Psoas muscle (tissue), 8 donors: ENCODE measurements around the gene PBX1. TPM values are rescaled to one million over a fixed set of nuclear protein-coding genes. Genes with fewer than 3 reads are reported as not detected.

Experiments
- ATAC-seq, 4 donors: fragments of 200-7000 bp; cut with Tn5 transposase; one replicate each; pipeline ENCODE4 v1.9.1; 2020; ENCODE audit warnings: moderate library complexity in 3 of 4, mild to moderate bottlenecking in 2 of 4
- DNase-seq, 2 donors: peaks; one replicate each; pipeline ENCODE4 v3.0.0-alpha.2; 2020
- H3K27ac ChIP-seq: fragments of 200-600 bp; one replicate; pipeline ENCODE4 v1.8.0; 2022
- H3K27me3 ChIP-seq, 3 donors: fragments of 200-600 bp in 1 of 3; one replicate each; pipeline versions ENCODE4 v1.6.1 to v1.8.0; 2013 to 2022; ENCODE audit warnings: low read length in 2 of 3, mild to moderate bottlenecking in 2 of 3, moderate library complexity in 1 of 3; ENCODE audit not compliant: insufficient read depth in 3 of 3
- H3K36me3 ChIP-seq, 2 donors: fragments of 200-600 bp in 1 of 2; one replicate each; pipeline versions ENCODE4 v1.6.1 to v1.8.0; 2013 to 2022; ENCODE audit warnings: low read depth in 1 of 2, mild to moderate bottlenecking in 1 of 2, moderate library complexity in 1 of 2; ENCODE audit not compliant: insufficient read depth in 1 of 2
- H3K4me1 ChIP-seq: fragments of 200-600 bp; one replicate; pipeline ENCODE4 v1.8.0; 2022
- H3K4me3 ChIP-seq: fragments of 200-600 bp; one replicate; pipeline ENCODE4 v1.8.0; 2022; ENCODE audit warnings: mild to moderate bottlenecking
- H3K9me3 ChIP-seq: fragments of 200-600 bp; one replicate; pipeline ENCODE4 v1.8.0; 2022
- CTCF ChIP-seq: fragments of 200-600 bp; IDR thresholded peaks from one replicate; pipeline ENCODE4 v1.8.0; 2022; ENCODE audit warnings: antibody characterized with exemption
- WGBS, 3 donors: extraction: QIAGEN DNeasy Blood & Tissue Kit; methylation state at CpG; one replicate each; pipeline versions ENCODE4 v1.1.6 to v1.1.7; 2013; 5-methylcytosine and 5-hydroxymethylcytosine counted together
- intact Hi-C, 2 donors: fragments of 100-400 bp; cut with DNase I; formaldehyde crosslinking; loops; one replicate each; pipeline versions ENCODE4 v1.11.0 to v1.14.2; 2022
- polyA plus RNA-seq, 3 donors: library from polyadenylated mRNA; stranded (reverse); fragments of 200-250 nt; gene quantifications; one replicate each; pipeline ENCODE4 v1.2.3, GENCODE V29; 2013
- total RNA-seq, 4 donors: library from RNA; stranded (reverse); fragmentation: NEBNext Ultra II Directional in 2 of 4; extraction: Animal tissue kit (Norgen Biotek cat#: 25700) in 2 of 4; gene quantifications; one replicate each; pipeline versions ENCODE4 v1.2.1 to v1.2.4, GENCODE V29; 2021 to 2023
- donor health status: healthy with polysubstance abuse.
- donor health status: DM: no; HTN: no; CAD: no; lungs with moderate emphysema.
- donor health status: Bipolar disorder and iron deficiency.
- donor health status: healthy.
- donor health status: DM: yes; HTN: yes; CAD: no.
- donor health status: DM: no; HTN: no; CAD: no.
- donor health status: DM: no; HTN: no; CAD: no.
- donor health status: DM: yes; HTN: yes; CAD: no.

PBX1 gene
- total and polyA plus RNA-seq, 7 donors = 10.6 to 69.9 (median 59.3) TPM

GRCh38 chr1:164843743-164844500, 284.9 kb downstream of the PBX1 start:
- TF ChIP-seq CTCF = no peak
- peaks cover 3 to 5% of the 10 kb centered on the region in 2 donors for H3K36me3 ChIP-seq
- intact Hi-C loops = no loop called here
- no peak overlapping the region for H3K27ac ChIP-seq
- ATAC-seq (no peak), DNase-seq (no peak)
- 93 to 97% (median 95%) methylated on average over 3 of the region's 3 CpGs for WGBS, 3 donors
- no peak overlapping the region for H3K4me3 ChIP-seq
- no peaks in the 10 kb centered on the region for H3K27me3 ChIP-seq
- H3K9me3 ChIP-seq = no peaks in the 10 kb centered on the region
- H3K4me1 ChIP-seq = peaks cover 21% of the 10 kb centered on the region

- H3K27me3 ChIP-seq = no peaks in the 10 kb centered on the region
- DNase-seq (no peak), ATAC-seq (peak; percentile 42 to 94 (median 92))
- peaks cover 3 to 5% of the 10 kb centered on the region in 2 donors for H3K36me3 ChIP-seq
- H3K27ac ChIP-seq = peak overlapping the region; percentile 80
- no peaks in the 10 kb centered on the region for H3K9me3 ChIP-seq
- whole genome bisulfite sequencing, 3 donors = 59 to 74% (median 64%) methylated on average over 13 of the region's 13 CpGs
- peaks cover 21% of the 10 kb centered on the region for H3K4me1 ChIP-seq
- intact Hi-C loops = loop anchor here in 1 of 2 donors (5.0 kb wide), 1 partner anchor 45 kb away; no protein-coding TSS in a partner anchor
- TF ChIP-seq CTCF = no peak
- no peak overlapping the region for H3K4me3 ChIP-seq
Observed at GRCh38 chr1:164846731-164847691, 288.0 kb downstream of the PBX1 start.

- Histone ChIP-seq H3K27me3 (no peaks in the 10 kb centered on the region), H3K4me1 (no peaks in the 10 kb centered on the region), H3K4me3 (no peak overlapping the region), H3K36me3 (peaks cover 0 to 3% of the 10 kb centered on the region in 2 donors), H3K9me3 (no peaks in the 10 kb centered on the region), H3K27ac (no peak overlapping the region)
- intact Hi-C loops = no loop called here
- TF ChIP-seq CTCF = no peak
- ATAC-seq (peak in 2 of 4 donors; percentile 29 to 48), DNase-seq (no peak)
- WGBS, 3 donors = 65 to 90% (median 80%) methylated on average over 2 of the region's 2 CpGs
Observed at GRCh38 chr1:164853146-164853545, 294.2 kb downstream of the PBX1 start.

- Histone ChIP-seq H3K27ac (no peak overlapping the region), H3K27me3 (no peaks in the 10 kb centered on the region), H3K4me3 (no peak overlapping the region), H3K36me3 (no peaks in the 10 kb centered on the region), H3K9me3 (no peaks in the 10 kb centered on the region), H3K4me1 (no peaks in the 10 kb centered on the region)
- DNase-seq = no peak
- TF ChIP-seq CTCF = no peak
- intact Hi-C loops = no loop called here
- no peak for ATAC-seq
- WGBS, 3 donors = 63 to 82% (median 79%) methylated on average over 2 of the region's 2 CpGs
Observed at GRCh38 chr1:164855716-164856329, 296.8 kb downstream of the PBX1 start.
